GM18870 (cell line): ENCODE results near the gene ITPR2.
"Not testable (repeated sequence)": the region's sequence is repeated elsewhere in the genome, so short reads cannot be mapped to it uniquely, and the experiment has no call there.

Source experiments
- ATAC-seq: cut with Tn5 transposase; IDR thresholded peaks from one replicate; pipeline ENCODE4 v1.9.1; 2021; ENCODE audit warnings: moderate library complexity; ENCODE audit not compliant: unreplicated experiment

Gene ITPR2

DNA sequence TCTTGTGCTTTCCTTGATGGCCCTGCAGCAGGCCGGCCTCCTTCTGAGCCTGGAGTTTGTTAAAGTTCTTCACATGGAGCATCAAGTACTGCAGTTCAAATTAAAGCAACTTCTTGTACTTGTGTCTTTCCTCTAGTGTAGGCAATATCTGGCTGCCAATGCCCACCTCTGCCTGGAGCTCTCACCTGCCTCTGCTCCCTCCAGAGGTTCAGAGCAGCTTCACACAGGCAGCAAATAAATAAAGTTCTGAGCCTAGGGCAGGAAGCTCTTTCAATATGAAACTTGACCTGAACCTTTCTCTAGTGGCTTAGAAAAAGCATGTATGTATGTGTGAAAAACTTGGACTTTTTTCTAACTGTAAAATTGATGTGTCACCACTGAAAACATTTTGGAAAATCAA lies 65.9 kb downstream of the ITPR2 start:
- ATAC-seq = no peak

DNA sequence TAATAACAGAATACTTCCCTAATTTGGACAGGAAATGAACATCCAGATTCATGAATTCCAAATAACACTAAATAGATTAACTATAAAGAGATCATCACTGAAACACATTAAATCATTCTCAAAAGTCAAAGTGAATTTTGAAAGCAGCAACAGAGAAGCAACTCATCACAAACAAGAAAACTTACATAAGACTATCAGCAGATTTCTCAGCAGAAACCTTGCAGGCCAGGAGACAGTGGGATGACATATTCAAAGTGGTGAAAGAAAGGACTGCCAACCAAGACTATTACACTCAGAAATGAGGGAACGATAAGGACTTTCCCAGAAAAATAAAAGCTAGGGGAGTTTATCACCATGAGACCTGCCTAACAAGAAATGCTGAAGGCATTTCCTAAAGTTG lies 70.8 kb downstream of the ITPR2 start:
- ATAC-seq = no peak

DNA sequence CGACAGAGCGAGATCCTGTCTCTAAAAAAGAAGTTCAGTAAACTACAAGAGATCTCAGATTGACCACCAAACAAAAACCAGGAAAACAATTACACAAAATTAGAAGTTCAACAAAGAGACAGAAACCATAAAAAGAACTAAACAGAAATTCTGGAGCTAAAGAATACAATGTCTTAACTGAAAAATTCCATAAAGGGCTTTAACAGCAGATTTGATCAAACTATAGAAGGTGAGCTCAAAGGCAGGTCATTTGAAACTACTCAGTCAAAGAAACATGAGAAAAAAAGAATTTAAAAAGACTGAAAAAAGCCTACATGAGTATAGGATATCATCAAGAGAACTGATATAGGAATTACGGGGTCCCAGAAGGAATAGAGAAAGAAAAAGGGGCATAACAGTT lies 71.2 kb downstream of the ITPR2 start:
- ATAC-seq = no peak

DNA sequence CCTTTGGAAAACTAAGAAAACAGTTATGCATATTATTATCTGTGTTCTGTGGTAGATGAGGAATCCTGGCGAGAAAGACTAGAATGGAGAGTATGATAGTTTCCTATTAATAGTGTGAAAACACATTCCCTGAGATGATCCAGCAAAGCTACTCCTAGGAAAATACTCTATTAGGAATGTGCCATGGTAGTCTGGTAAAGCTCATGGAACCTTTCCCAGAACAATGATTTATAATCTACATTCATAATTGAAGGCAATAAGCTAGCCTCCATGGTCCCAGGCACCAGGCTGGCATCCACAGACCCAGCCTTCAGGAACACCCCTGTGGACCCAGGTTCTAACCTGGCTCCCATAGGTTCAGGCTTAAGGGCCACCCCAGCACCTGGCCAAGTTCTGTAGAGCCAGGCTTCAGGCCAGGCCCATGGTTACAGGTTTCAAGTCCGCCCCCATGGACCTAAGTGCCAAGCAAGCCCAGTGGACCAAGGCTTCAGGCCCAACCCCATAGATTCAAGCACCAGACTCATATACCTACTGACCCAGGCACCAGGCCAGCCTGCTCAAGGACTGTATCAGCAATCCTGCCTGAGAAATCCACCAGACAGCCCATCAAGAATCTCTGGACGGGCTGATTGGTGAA lies 72.2 kb downstream of the ITPR2 start:
- no peak for ATAC-seq

DNA sequence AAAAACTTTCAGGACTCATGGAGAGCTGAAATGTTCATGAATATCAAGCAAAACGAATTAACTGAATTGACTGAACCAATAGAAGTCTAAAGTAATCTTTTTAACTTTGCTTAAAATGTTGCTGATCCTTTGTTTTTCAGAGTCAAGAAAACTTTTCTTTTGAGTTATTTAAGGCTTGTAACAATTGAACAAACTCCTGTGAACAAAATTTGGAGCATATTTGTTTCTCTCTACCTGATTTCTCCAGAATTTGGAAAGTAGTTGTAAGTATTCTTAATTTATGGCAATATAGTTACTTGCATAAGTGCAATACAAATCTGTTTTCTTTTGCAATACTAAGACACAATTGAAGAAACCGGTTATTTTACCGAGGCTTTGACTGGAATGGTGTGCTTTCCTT lies 77.6 kb downstream of the ITPR2 start:
- not testable (repeated sequence) for ATAC-seq

DNA sequence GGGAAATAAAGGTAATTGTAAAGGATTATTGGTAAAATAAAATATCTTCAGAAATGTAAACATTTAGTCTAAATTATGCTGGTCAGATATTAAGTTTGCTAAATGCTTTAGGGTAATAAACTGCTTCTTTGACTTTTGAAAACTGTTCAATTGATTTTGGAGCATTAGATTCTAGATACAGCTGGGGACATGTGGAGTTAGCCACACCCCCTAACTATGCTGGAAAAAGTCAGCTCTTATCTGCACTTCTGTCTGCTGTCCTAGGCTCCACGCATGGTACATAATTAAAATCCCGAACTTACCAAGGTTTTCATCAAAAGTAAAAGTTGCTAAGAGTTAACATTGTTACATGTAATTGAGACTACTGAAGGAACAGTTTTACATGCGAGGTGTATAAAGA lies 78.8 kb downstream of the ITPR2 start:
- no peak for ATAC-seq

DNA sequence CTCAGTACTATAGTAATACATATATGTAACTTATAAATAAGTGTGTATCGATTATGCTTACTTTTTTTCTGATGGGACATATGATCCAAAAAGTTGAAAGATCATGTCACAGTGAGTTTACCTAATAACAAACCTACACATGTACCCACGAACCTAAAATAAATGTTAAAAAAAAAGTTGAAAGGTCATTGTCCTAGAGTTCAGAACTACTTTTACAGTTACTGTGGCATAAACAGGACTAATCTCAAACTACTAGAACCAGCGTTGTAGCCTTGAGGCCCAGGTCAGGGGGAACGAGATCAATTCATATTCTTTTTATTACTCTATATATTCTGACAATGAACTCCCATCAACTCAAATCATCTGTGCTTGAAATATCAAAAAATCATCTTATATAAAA lies 81.8 kb downstream of the ITPR2 start:
- no peak for ATAC-seq

DNA sequence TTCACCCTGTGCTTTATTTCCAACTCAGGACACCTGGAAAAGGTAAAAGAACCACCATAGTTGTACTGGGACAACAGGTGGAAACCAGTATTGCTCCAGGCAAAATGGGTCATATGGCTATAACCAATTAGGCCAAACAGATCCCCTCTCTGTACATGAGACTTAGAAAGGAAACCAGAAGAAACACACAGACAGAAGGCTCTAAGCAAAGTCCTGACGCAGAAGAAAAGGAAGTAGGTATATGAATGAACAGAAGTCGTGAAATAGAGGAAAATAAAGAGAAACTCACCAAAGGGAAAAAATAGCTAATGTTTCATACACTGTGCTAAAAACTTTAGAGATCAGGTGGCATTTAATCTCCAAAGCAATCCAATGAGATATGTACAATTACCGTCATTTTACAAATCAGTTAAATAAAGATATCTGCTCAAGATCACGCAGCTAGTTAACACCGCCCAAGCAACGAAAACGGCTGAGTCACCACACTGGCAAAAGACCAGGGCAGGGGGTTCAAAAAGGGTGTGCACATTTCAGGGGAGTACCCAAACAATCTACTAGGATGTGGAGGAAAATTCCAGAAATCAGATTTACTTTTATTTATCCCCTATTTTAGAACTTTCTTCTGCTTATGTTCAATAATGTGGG lies 82.3 kb downstream of the ITPR2 start:
- no peak for ATAC-seq

DNA sequence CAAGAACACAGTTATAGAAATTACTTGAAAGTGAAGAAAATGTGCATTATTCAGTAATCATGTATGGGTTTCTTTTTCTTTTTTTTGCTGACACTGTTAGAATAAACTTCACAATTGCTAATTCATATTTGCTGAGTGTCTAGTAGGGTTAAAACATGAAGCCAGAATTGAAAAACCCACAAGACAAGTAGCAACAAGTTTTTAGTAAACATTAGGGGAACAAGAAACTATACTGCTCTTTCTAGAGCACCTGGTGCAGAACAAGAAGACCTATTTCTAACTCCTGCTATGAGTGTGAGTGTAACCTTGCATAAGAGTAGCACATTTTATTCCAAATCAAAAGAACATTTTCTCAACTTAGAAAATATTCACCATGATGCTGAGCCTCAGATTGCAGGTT lies 83.2 kb downstream of the ITPR2 start:
- ATAC-seq = peak; percentile 74

DNA sequence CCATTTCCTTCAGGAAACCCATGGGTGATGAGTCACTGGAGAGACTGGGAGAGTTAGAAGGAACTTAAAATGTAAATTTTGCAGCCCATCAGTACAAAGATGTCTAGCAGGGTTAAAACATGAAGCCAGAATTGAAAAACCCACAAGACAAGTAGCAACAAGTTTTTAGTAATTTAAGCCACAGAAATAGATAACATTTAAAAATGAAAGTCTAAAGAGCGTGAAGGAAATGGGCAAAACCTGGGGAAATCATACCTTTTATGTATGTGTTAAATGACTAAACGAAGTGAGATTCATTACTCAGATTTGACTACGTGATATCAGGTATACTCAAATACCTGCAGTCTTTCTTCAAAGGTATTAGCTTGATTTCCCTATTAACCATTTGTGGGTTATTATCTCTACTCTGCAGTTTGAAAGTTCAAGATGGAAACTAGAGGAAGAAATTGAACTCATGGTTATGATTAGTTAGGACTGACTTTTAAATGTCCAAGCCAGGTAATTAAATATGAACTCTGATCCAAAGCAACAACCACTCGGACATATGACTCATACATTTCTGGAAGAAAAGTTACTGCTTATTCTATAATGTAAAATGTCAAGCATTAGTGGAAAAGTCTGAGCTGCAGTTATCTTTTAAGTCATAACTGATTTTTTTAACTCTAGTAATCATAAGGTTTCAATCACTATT lies 84.1 kb downstream of the ITPR2 start:
- peak; percentile 48 for ATAC-seq

DNA sequence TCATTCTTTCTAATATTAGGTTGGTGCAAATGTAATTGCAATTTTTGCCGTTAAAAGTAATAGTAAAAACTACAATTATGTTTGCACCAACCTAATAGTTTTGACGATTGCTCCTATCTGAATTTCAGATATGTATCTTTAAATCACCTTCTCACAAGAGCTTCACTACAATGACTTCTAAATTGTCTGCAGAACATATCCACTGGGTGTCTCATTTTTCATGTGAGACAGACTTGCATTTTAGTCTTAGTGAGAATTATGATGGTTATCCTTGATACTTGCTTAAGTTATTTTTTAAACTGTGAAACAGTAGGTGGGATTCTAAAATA lies 84.6 kb downstream of the ITPR2 start:
- ATAC-seq = no peak

DNA sequence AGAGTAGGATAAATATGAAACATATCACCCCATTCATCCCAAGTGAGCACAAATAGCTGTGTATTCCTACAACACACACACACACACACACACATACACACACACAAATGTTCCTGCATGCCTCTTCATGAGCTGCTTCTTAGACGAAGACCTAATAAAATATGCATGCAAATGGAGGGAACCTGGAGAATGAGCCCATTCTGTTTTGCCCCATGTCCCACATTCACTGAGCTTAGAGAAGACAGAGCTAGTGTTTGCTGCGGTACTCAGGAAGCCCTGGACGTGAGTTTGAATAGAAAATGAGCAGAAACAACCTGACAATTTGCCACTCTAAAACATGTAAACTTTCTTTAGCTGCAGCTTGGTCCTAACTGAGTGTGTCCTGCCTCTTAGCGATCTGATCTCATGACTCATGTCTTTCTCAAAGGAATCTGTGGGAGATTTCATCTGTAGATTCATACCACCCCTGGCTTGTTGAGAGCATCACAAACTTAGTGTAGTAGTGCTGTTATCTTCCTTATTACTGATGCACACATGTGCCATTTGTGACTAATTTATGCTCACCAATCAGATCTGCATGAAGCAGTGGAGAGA lies 86.8 kb downstream of the ITPR2 start:
- no peak for ATAC-seq

DNA sequence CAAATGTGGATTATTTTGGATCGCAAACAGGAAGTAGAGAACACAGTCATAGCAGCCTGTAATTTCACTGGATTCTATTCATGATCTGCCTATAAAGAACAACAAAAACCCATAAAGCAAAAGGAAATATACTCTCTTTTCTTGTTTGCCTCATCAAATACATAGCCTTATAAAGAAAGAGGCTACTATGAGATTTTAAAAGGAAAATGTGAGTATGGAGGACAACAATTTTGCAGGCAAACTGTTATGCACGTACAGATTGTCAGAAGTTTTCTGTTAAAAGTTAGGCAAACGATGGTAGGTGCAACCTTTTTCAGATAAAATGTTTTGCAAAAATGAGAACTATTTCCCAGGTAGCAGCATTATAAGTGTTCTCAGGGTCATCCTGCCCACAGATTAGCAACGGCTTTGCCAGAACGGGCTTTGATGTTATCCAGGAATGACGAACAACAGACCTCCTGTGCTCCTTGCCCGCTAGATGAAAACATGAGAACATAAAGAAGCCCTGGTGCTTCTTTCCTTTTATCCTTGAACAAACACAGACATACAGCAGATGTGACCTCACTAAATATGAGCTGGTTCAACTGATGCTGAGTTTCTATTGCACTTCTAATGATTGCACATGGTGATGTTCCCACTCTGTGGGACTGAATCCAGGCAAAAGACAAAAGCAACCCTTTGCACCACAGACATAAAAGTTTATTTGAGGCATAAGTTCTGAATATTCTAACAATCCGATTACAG lies 88.1 kb downstream of the ITPR2 start:
- ATAC-seq = no peak

DNA sequence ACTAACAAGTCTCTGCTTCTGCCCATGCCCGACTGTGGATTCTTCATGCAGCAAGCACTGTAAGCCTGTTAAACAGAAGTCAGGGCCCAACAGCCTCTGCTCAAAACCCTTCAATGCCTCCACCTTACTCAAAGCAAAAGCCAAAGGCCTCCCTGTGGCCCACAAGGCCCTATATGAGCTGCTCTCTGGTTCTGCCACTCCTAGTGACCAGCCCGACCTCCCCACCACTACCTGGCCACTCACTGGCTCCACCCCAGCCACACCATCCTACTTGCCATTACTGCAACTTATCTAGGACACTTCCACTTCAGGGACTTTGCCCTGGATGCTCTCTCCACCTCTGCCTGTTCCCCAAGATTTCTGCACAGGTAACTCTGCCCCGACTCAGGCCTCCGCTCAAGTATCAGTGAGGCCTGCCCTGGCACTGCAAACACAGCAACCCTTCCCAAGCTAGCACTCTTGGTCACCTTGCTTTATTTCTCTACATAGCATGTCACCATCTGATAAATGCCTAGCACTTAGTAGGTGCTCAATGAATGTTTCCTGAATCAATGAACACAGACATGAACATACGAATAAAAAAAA lies 88.9 kb downstream of the ITPR2 start:
- no peak for ATAC-seq

DNA sequence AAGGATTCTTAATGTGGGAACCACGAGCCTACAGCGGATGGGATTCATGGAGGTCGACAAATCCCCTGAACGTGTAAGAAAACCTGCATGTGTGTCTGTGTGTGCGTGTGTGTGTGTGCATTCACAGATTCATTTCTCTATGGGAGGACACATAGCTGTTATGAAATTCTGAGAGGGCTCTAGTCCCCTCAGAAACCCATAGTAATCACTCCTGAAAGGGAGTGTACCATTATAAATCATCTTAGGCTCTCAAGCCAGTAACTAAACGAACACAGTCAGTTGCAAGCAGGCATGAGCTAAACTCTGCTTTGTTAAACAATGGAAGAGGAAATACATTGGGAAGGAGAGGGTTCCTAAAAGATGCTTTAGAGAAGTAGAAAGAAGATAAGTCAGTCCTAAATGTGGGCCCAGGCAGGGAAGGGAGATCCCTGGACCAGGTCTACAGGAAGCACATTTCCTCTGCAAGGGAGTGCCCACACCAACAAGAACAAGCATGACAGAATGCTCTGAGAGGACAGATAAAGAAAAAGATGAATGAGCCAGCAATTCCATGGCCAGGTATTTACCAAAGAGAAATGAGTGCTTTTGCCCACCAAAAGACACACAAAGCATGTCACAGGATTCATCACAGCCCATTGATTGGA lies 91.3 kb downstream of the ITPR2 start:
- ATAC-seq = no peak

DNA sequence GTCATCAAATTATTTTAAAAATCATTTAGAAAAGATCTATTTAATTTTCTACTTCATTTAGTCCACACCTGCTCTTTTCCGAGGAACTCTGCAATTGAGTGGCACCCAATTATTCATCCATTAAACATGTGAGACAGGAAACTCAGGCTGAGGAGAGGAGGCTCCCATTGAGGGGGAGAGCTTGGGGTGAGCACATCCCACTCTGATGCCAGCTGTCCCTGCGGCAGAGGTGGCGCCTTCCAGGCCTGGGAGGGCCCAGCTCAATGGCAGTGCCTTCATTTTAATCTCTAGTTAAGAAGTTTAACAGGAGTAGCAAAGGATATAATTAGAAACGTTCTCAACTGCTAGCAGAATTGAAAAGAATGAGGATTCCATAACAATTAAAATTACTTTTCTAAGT lies 92.0 kb downstream of the ITPR2 start:
- no peak for ATAC-seq

DNA sequence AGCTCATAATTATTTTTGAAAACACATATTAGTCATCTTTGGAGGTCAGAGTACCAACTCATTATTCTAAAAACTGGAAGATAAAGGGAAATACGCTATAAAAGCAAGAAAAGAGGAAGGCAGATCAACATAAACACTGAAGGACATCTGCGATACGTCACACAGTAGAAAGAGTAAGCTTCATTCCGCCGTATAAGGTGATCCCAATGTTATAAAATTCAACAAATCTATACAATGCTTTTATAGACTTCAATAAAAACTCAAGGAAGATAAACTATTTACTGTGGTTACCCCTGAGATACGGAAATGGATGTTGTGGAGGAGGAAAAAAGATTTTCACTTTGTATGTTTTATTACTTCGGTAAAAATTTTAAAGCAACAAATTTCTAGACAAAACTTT lies 92.6 kb downstream of the ITPR2 start:
- ATAC-seq = no peak

DNA sequence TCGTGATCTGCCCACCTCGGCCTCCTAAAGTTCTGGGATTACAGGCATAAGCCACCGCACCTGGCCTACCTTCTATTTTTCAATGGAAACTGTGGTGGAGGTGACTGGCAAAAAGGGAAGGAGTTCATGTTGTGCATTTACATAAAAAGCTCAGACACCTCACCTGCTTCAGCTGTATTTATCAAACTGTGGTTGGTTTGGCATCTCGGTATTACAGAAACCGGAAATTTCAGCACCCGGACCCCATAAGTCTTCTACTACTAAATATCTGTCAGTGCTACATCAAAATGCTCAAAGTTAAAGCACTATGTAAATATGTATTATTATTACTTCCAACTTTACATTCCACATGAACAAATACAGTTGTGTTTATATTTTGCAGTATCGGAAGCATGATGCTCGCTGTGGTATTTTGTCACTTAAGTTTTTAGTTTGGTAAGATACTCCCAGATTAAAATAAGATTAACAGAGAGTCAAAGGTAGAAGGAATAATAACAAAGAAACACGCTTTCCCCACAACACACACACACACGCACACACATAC lies 95.4 kb downstream of the ITPR2 start:
- ATAC-seq = no peak

DNA sequence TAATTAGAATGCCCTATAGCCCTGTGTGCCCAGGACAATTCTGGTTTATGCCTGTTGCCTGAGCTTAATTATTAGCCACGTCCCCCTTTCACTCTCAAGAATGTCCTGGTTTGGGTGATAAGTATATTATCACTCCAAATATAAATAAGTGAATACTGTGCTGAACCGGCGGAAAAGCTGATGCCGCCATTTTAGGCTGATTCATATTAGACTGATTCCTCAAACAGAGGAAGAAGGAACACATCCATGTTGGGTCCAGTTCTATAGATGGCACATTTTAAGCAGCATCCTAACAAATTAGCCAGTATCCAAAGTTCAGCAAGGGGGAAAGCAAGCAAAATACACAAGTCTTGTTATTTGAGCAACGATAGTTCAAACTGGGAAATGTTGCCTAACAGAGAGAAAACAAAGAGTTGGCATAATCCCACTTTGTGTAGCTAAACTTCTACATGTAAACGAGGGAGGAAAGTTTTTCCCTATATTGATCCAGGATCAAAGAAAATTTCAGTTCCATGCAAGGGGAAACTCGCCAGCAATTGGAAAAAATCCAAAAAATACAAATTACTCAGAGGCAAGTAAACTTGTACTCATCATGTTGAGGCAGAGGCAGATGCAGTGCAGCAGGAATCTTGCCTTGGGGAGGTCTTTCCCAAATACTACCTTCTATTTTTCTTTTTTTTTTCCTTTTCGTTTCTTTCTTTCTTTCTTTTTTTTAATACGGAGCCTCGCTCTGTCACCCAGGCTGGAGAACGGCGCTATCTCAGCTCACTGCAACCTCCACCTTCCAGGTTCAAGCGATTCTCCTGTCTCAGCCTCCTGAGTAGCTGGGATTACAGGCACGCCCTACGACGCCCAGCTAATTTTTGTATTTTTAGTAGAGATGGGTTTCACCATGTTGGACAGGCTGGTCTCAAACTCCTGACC lies 96.2 kb downstream of the ITPR2 start:
- ATAC-seq = no peak
